ENCODE data around the gene TEX44. TPM values are rescaled to one million over a fixed set of nuclear protein-coding genes. Genes with fewer than 3 reads are reported as not detected.

Gene TEX44
- total RNA-seq, 1 experiment from 2014 or later: not detected

DNA sequence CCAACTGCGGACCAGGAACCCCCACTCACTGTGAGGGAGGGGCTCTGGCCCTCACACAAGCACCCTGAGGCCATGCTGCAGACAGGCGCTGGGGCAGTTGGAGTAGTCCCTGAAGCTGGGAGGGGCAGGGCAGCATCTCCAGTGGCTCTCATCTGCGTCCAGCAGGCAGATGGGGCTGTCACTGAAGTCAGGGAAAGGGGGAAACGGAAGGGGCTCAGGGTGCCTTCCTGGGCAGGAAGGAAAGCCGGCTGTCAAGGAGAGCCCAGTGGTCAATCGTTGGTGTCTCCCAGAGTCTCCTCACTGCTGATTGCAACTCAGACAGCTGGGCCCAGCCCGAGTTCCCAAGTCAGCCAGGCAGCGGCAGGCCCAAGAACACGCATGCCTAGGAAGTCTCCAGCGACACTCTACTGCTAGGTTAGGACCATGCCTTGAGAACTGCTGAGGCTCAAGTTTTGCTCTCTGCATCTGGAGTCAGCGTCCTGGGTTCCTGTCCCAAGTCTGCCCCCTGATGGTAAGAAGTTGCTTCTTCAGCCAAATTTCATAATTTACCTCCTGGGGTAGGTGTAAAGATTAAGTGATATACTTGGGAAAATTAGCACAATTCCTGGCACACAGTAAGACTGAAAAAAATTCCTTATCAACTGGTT, 35.0 kb upstream of the TEX44 start:
- RAD21 ChIA-PET (ENCODE audit: low non-redundant PET in 1 of 2, low total read pairs in 2 of 2, uncharacterized antibody in 2 of 2, unreplicated experiment in 2 of 2): interaction anchor here in 1 of 2 experiments (1.1 kb wide), 1 partner anchor 44 kb away, joined by 3 read pairs; no protein-coding TSS in a partner anchor

More for the DNA sequence above, 35.0 kb upstream of the TEX44 start:
- peak; percentile 88 for ATAC-seq
- Histone ChIP-seq H3K27me3 (ENCODE audit: insufficient read depth, low read length) (no peaks in the 10 kb centered on the region), H3K36me3 (ENCODE audit: control insufficient read depth in 1 of 2, insufficient read depth in 2 of 2, low read length in 2 of 2) (no peaks in the 10 kb centered on the region), H3K9ac (ENCODE audit: low read length) (no peak overlapping the region), H3K4me1 (ENCODE audit: control insufficient read depth in 1 of 2, insufficient read depth in 2 of 2, low read length in 2 of 2) (no peaks in the 10 kb centered on the region), H4K20me1 (ENCODE audit: insufficient read depth) (no peaks in the 10 kb centered on the region), H3K4me3 (replicated peaks in 1 of 2; ENCODE audit: low read depth in 1 of 2, low read length in 2 of 2) (no peak overlapping the region), H3K9me3 (ENCODE audit: control insufficient read depth in 1 of 2, insufficient read depth in 1 of 2, low read depth in 1 of 2, low read length in 2 of 2) (no peaks in the 10 kb centered on the region), H3K27ac (ENCODE audit: low read depth, low read length) (no peak overlapping the region), H3K79me2 (ENCODE audit: insufficient read depth, low read length) (no peaks in the 10 kb centered on the region), H3K4me2 (ENCODE audit: low read length) (no peak overlapping the region), H3K9me2 (ENCODE audit: insufficient read depth) (no peaks in the 10 kb centered on the region), H2AFZ (ENCODE audit: low read depth, low read length, poor library complexity, severe bottlenecking) (peak overlapping the region; percentile 38)
- TF ChIP-seq JUND (IDR thresholded peaks at IDR 0.05) (no peak), YY1 (IDR thresholded peaks at IDR 0.05; ENCODE audit: extremely low read depth, insufficient replicate concordance, low read depth, low read length) (no peak), EZH2phosphoT487 (IDR thresholded peaks at IDR 0.05; ENCODE audit: borderline replicate concordance) (no peak), POLR2A (IDR thresholded peaks at IDR 0.05; ENCODE audit: borderline replicate concordance, extremely low read depth, insufficient read depth, insufficient read length) (no peak), CEBPB (IDR thresholded peaks at IDR 0.05; ENCODE audit: low read depth) (no peak), SP1 (IDR thresholded peaks at IDR 0.05; ENCODE audit: low read depth) (no peak), RAD21 (IDR thresholded peaks at IDR 0.05; ENCODE audit: low read depth) (peak; percentile 87)
- TF ChIP-seq, protein P1, sequence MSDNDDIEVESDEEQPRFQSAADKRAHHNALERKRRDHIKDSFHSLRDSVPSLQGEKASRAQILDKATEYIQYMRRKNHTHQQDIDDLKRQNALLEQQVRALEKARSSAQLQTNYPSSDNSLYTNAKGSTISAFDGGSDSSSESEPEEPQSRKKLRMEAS (IDR thresholded peaks at IDR 0.05): no peak
- TF ChIP-seq, protein P2, sequence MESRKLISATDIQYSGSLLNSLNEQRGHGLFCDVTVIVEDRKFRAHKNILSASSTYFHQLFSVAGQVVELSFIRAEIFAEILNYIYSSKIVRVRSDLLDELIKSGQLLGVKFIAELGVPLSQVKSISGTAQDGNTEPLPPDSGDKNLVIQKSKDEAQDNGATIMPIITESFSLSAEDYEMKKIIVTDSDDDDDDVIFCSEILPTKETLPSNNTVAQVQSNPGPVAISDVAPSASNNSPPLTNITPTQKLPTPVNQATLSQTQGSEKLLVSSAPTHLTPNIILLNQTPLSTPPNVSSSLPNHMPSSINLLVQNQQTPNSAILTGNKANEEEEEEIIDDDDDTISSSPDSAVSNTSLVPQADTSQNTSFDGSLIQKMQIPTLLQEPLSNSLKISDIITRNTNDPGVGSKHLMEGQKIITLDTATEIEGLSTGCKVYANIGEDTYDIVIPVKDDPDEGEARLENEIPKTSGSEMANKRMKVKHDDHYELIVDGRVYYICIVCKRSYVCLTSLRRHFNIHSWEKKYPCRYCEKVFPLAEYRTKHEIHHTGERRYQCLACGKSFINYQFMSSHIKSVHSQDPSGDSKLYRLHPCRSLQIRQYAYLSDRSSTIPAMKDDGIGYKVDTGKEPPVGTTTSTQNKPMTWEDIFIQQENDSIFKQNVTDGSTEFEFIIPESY (IDR thresholded peaks at IDR 0.05; ENCODE audit: extremely low read depth, insufficient replicate concordance, low read length): no peak
- TF ChIP-seq, protein P3, sequence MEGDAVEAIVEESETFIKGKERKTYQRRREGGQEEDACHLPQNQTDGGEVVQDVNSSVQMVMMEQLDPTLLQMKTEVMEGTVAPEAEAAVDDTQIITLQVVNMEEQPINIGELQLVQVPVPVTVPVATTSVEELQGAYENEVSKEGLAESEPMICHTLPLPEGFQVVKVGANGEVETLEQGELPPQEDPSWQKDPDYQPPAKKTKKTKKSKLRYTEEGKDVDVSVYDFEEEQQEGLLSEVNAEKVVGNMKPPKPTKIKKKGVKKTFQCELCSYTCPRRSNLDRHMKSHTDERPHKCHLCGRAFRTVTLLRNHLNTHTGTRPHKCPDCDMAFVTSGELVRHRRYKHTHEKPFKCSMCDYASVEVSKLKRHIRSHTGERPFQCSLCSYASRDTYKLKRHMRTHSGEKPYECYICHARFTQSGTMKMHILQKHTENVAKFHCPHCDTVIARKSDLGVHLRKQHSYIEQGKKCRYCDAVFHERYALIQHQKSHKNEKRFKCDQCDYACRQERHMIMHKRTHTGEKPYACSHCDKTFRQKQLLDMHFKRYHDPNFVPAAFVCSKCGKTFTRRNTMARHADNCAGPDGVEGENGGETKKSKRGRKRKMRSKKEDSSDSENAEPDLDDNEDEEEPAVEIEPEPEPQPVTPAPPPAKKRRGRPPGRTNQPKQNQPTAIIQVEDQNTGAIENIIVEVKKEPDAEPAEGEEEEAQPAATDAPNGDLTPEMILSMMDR (IDR thresholded peaks at IDR 0.05 in 2 of 3, conservative IDR thresholded peaks at IDR 0.05 in 1 of 3; ENCODE audit: borderline replicate concordance in 1 of 3, insufficient read depth in 1 of 3, low read depth in 2 of 3, low read length in 2 of 3): peak; percentile 73 to 82 (median 77)
- POLR2A ChIA-PET: no interaction called here
- BruUV-seq (replicated peaks): no TSS peak
- CTCF ChIA-PET: interaction anchor here (1.0 to 1.6 kb wide), 2 partner anchors 77 to 157 kb away, joined by 3 to 4 read pairs; no protein-coding TSS in a partner anchor
- intact Hi-C loops (cut with micrococcal nuclease): loop anchor here (2.0 to 5.0 kb wide), 2 partner anchors 75 to 330 kb away; no protein-coding TSS in a partner anchor
- peak; percentile 61 for DNase-seq (ENCODE audit: low read depth, low spot score)
